ENCODE results near the gene SYNE3. TPM values are rescaled to one million over a fixed set of nuclear protein-coding genes. Genes with fewer than 3 reads are reported as not detected.

Gene SYNE3
- total and polyA plus RNA-seq, 2 of the 8 experiments (the other 6 are each of a cell fraction or from before 2014, with no cell fraction given): under 0.01 TPM; not detected in 1

- Histone ChIP-seq H2BK15ac (ENCODE audit: low read length) (no peak overlapping the region), H3K4me1 (replicated peaks in 1 of 4; ENCODE audit: control insufficient read depth in 3 of 4, insufficient read depth in 4 of 4, low read length in 3 of 4) (0 out of 7 replicates have a peak, but pooled peaks cover 0 to 3% (median 0%) of the 10 kb centered on the region in 4 experiments), H3K14ac (ENCODE audit: insufficient read length) (no peak overlapping the region), H3K36me3 (ENCODE audit: control insufficient read depth in 2 of 4, insufficient read depth in 4 of 4, low read length in 3 of 4) (no peaks in the 10 kb centered on the region), H3K4ac (replicated peaks; ENCODE audit: insufficient read length, low read depth, low read length) (no peak overlapping the region), H3K56ac (replicated peaks; ENCODE audit: insufficient read length, low read depth, low read length) (no peak overlapping the region), H3K18ac (ENCODE audit: extremely low read depth, low read length) (no peak overlapping the region), H3K27me3 (replicated peaks in 1 of 4; ENCODE audit: control insufficient read depth in 3 of 4, extremely low read depth in 1 of 4, insufficient read depth in 3 of 4, low read length in 3 of 4) (no peaks in the 10 kb centered on the region; a peak in 1 of 7 replicates), H4K20me1 (replicated peaks in 1 of 2; ENCODE audit: control insufficient read depth in 1 of 2, insufficient read depth in 2 of 2, low read length in 2 of 2) (no peaks in the 10 kb centered on the region), H3K4me3 (ENCODE audit: extremely low read depth in 1 of 4, insufficient read depth in 2 of 4, low read depth in 3 of 4, low read length in 4 of 4) (no peak overlapping the region), H3K9me3 (ENCODE audit: insufficient read depth in 2 of 2, low read depth in 1 of 2, low read length in 1 of 2) (no peaks in the 10 kb centered on the region), H2AK5ac (ENCODE audit: low read depth, low read length) (no peak overlapping the region), H3K27ac (ENCODE audit: low read depth, low read length) (no peak overlapping the region), H4K8ac (ENCODE audit: extremely low read depth, insufficient read depth, low read length) (no peak overlapping the region), H4K91ac (replicated peaks; ENCODE audit: insufficient read length, low read length) (no peak overlapping the region), H4K5ac (ENCODE audit: insufficient read length, low read depth, low read length) (no peak overlapping the region), H3K79me1 (ENCODE audit: low read depth, low read length) (no peaks in the 10 kb centered on the region), H3K23ac (ENCODE audit: insufficient read length) (no peak overlapping the region), H2BK20ac (ENCODE audit: low read length) (no peak overlapping the region), H3K9ac (replicated peaks in 1 of 4; ENCODE audit: extremely low read depth in 1 of 4, low read depth in 3 of 4, low read length in 3 of 4) (no peak overlapping the region), H2BK12ac (ENCODE audit: low read depth, low read length) (no peak overlapping the region), H2BK120ac (replicated peaks; ENCODE audit: low read depth, low read length) (no peak overlapping the region), H2BK5ac (ENCODE audit: low read depth, low read length) (no peak overlapping the region), H3K79me2 (ENCODE audit: control insufficient read depth in 1 of 2, insufficient read depth in 2 of 2, low read length in 2 of 2) (no peaks in the 10 kb centered on the region), H3K23me2 (ENCODE audit: low read depth, low read length) (no peaks in the 10 kb centered on the region), H2AFZ (ENCODE audit: low read length) (no peak overlapping the region), H3K4me2 (ENCODE audit: insufficient read depth in 1 of 2, low read depth in 2 of 2, low read length in 2 of 2) (no peak overlapping the region)
- POLR2A ChIA-PET (ENCODE audit: partially characterized antibody): interaction anchor here (0.6 kb wide), 1 partner anchor 84 kb away, joined by 3 read pairs; no protein-coding TSS in a partner anchor
- CTCF ChIA-PET (ENCODE audit: partially characterized antibody): interaction anchor here (0.7 to 1.9 kb wide), 6 partner anchors 9 to 64 kb away, joined by 3 to 10 read pairs (median 4); no protein-coding TSS in a partner anchor
- FAIRE-seq (no peak), DNase-seq (ENCODE audit: low read depth in 1 of 2, low spot score in 2 of 2) (no peak)
- 92% methylated on average over 6 of the region's 6 CpGs; no CpG with 5 or more reads in 1 of the 2 experiments for WGBS, 2 experiments (ENCODE audit: extremely low coverage in 1 of 2, insufficient coverage in 1 of 2, insufficient read length in 1 of 2, insufficient replicate concordance in 2 of 2, low coverage in 1 of 2, low lambda C conversion rate in 2 of 2, missing lambda C conversion rate in 1 of 2)
- no peak for TF ChIP-seq RXRA (IDR thresholded peaks at IDR 0.05; ENCODE audit: insufficient read depth, low read depth, low read length)
- no peak for TF ChIP-seq EZH2 (IDR thresholded peaks at IDR 0.05; ENCODE audit: low read depth, low read length, severe bottlenecking)
- TF ChIP-seq SIX5 (IDR thresholded peaks at IDR 0.05; ENCODE audit: low read depth, low read length): no peak
- no peak for TF ChIP-seq CHD1 (IDR thresholded peaks at IDR 0.05; ENCODE audit: low read depth, low read length)
- no peak for TF ChIP-seq PHF8 (conservative IDR thresholded peaks at IDR 0.05; ENCODE audit: low read depth, low read length)
- TF ChIP-seq TEAD4 (IDR thresholded peaks at IDR 0.05; ENCODE audit: low read depth, low read length): no peak
- no peak for TF ChIP-seq ZNF274 (IDR thresholded peaks at IDR 0.05; ENCODE audit: borderline replicate concordance, extremely low read depth, low read length)
- TF ChIP-seq, protein P1, sequence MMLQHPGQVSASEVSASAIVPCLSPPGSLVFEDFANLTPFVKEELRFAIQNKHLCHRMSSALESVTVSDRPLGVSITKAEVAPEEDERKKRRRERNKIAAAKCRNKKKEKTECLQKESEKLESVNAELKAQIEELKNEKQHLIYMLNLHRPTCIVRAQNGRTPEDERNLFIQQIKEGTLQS (IDR thresholded peaks at IDR 0.05; ENCODE audit: insufficient read depth, low read depth, low read length): no peak
- no peak for TF ChIP-seq SIN3A (conservative IDR thresholded peaks at IDR 0.05 in 1 of 2, IDR thresholded peaks at IDR 0.05 in 1 of 2; ENCODE audit: low read depth in 1 of 2, low read length in 2 of 2)
- TF ChIP-seq CBX5 (IDR thresholded peaks at IDR 0.05; ENCODE audit: low read depth, low read length): no peak
- no peak for TF ChIP-seq CTBP2 (IDR thresholded peaks at IDR 0.05; ENCODE audit: borderline replicate concordance, insufficient read depth, insufficient read length, low read length)
Measured at GRCh38 chr14:95504135-95505029, 12.1 kb downstream of the SYNE3 start.

All from H1 (cell line).